ENCODE results near the gene CAPN15.

Gene CAPN15

DNA sequence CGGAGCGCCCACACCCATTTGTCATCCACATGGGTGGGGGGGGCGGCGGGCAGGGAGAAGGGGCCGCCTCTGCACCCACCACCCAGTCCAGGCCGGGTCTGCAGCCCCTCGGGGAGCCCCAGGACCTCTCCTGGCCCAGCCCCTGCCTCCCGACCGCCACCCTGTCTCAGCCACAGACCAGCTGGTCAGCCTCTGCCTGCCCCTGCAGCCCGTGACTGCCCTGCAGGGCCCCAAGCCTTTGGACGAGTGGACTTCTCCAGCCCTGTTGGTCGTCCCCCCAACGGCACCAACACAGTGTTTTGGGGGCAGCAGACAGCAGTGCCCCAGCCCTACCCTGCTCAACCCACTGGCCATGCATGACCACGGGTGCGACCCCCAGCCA, 33.9 kb downstream of the CAPN15 start:
- ATAC-seq, result no peak
- no peak for TF ChIP-seq TCF4 (CRISPR knock-in tag; IDR thresholded peaks at IDR 0.05; ENCODE audit: borderline replicate concordance)
- TF ChIP-seq PPARA (CRISPR knock-in tag; IDR thresholded peaks at IDR 0.05; ENCODE audit: borderline replicate concordance), result no peak
- TF ChIP-seq BACH2 (CRISPR knock-in tag; IDR thresholded peaks at IDR 0.05; ENCODE audit: borderline replicate concordance), result no peak
- TF ChIP-seq ZFP3 (CRISPR knock-in tag; IDR thresholded peaks at IDR 0.05), result no peak
- TF ChIP-seq GLIS3 (CRISPR knock-in tag; IDR thresholded peaks at IDR 0.05), result no peak
- no peak for TF ChIP-seq OSR1 (CRISPR knock-in tag; IDR thresholded peaks at IDR 0.05)
- TF ChIP-seq, protein P1, sequence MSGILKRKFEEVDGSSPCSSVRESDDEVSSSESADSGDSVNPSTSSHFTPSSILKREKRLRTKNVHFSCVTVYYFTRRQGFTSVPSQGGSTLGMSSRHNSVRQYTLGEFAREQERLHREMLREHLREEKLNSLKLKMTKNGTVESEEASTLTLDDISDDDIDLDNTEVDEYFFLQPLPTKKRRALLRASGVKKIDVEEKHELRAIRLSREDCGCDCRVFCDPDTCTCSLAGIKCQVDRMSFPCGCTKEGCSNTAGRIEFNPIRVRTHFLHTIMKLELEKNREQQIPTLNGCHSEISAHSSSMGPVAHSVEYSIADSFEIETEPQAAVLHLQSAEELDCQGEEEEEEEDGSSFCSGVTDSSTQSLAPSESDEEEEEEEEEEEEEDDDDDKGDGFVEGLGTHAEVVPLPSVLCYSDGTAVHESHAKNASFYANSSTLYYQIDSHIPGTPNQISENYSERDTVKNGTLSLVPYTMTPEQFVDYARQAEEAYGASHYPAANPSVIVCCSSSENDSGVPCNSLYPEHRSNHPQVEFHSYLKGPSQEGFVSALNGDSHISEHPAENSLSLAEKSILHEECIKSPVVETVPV (CRISPR knock-in tag; IDR thresholded peaks at IDR 0.05), result no peak
- TF ChIP-seq TOX (CRISPR knock-in tag; IDR thresholded peaks at IDR 0.05; ENCODE audit: borderline replicate concordance), result no peak
- TF ChIP-seq ZNF565 (CRISPR knock-in tag; conservative IDR thresholded peaks at IDR 0.05; ENCODE audit: low read depth), result no peak
- no peak for TF ChIP-seq RARB (CRISPR knock-in tag; IDR thresholded peaks at IDR 0.05)
- TF ChIP-seq ISL1 (CRISPR knock-in tag; IDR thresholded peaks at IDR 0.05), result no peak
- TF ChIP-seq CSDC2 (CRISPR knock-in tag; IDR thresholded peaks at IDR 0.05), result no peak
- TF ChIP-seq, protein P2, sequence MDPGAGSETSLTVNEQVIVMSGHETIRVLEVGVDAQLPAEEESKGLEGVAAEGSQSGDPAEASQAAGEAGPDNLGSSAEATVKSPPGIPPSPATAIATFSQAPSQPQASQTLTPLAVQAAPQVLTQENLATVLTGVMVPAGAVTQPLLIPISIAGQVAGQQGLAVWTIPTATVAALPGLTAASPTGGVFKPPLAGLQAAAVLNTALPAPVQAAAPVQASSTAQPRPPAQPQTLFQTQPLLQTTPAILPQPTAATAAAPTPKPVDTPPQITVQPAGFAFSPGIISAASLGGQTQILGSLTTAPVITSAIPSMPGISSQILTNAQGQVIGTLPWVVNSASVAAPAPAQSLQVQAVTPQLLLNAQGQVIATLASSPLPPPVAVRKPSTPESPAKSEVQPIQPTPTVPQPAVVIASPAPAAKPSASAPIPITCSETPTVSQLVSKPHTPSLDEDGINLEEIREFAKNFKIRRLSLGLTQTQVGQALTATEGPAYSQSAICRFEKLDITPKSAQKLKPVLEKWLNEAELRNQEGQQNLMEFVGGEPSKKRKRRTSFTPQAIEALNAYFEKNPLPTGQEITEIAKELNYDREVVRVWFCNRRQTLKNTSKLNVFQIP (CRISPR knock-in tag; IDR thresholded peaks at IDR 0.05; ENCODE audit: borderline replicate concordance, low read depth), result no peak
- TF ChIP-seq, protein P3, sequence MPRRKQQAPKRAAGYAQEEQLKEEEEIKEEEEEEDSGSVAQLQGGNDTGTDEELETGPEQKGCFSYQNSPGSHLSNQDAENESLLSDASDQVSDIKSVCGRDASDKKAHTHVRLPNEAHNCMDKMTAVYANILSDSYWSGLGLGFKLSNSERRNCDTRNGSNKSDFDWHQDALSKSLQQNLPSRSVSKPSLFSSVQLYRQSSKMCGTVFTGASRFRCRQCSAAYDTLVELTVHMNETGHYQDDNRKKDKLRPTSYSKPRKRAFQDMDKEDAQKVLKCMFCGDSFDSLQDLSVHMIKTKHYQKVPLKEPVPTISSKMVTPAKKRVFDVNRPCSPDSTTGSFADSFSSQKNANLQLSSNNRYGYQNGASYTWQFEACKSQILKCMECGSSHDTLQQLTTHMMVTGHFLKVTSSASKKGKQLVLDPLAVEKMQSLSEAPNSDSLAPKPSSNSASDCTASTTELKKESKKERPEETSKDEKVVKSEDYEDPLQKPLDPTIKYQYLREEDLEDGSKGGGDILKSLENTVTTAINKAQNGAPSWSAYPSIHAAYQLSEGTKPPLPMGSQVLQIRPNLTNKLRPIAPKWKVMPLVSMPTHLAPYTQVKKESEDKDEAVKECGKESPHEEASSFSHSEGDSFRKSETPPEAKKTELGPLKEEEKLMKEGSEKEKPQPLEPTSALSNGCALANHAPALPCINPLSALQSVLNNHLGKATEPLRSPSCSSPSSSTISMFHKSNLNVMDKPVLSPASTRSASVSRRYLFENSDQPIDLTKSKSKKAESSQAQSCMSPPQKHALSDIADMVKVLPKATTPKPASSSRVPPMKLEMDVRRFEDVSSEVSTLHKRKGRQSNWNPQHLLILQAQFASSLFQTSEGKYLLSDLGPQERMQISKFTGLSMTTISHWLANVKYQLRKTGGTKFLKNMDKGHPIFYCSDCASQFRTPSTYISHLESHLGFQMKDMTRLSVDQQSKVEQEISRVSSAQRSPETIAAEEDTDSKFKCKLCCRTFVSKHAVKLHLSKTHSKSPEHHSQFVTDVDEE (CRISPR knock-in tag; IDR thresholded peaks at IDR 0.05), result no peak
- TF ChIP-seq ZNF8 (CRISPR knock-in tag; IDR thresholded peaks at IDR 0.05), result no peak
- TF ChIP-seq, protein P4, sequence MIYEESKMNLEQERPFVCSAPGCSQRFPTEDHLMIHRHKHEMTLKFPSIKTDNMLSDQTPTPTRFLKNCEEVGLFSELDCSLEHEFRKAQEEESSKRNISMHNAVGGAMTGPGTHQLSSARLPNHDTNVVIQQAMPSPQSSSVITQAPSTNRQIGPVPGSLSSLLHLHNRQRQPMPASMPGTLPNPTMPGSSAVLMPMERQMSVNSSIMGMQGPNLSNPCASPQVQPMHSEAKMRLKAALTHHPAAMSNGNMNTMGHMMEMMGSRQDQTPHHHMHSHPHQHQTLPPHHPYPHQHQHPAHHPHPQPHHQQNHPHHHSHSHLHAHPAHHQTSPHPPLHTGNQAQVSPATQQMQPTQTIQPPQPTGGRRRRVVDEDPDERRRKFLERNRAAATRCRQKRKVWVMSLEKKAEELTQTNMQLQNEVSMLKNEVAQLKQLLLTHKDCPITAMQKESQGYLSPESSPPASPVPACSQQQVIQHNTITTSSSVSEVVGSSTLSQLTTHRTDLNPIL (CRISPR knock-in tag; IDR thresholded peaks at IDR 0.05; ENCODE audit: low read depth), result no peak
- TF ChIP-seq ARNTL (CRISPR knock-in tag; IDR thresholded peaks at IDR 0.05; ENCODE audit: borderline replicate concordance, low read depth), result no peak

DNA sequence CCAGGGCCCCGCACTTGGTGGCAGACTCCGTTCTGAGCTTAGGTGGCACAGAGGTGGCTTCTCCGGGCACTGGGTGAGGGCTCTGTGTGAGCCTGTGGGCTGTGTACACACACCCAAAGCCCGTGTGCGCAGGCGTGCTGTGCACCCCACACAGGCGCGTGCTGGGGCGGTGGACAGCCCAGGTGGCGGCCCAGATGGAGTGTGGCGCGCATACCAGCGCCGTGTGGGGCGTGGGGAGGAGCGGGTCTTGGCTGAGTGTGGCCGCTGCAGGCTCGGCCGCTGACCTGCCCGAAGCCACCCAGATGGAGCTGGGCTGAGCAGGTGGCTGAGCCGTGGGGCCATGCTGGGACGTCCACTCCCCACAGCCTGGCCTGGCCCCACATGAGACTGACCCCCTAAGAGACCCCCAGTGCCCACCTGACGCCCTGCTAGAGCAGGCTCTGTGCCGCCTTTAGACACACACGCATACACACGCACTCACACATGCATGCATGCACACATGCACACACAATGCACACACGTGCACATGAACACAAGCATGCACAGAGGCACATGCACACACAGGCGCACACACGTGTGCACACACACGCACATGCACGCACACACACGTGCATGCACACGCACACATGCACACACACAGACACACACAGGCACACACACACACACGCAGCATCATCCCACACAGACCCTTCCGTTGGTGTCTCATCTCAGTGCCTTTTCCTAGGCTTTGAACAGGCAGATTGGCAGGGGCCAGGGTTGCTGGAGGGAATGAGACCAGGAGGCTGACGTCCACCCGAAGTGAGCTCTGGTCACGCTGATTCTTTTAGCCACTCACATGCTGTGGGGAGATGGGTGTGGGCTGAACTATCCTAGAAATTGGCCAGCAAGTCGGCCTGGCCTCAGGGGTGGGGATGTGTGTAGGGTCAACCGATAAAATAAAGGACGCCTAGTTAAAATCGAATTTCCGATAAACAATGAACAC, 34.7 kb downstream of the CAPN15 start:
- TF ChIP-seq, protein P4 (CRISPR knock-in tag; IDR thresholded peaks at IDR 0.05; ENCODE audit: low read depth), result no peak
- TF ChIP-seq, protein P2 (CRISPR knock-in tag; IDR thresholded peaks at IDR 0.05; ENCODE audit: borderline replicate concordance, low read depth), result no peak
- TF ChIP-seq PPARA (CRISPR knock-in tag; IDR thresholded peaks at IDR 0.05; ENCODE audit: borderline replicate concordance) (no peak), ISL1 (CRISPR knock-in tag; IDR thresholded peaks at IDR 0.05) (no peak), ZNF565 (CRISPR knock-in tag; conservative IDR thresholded peaks at IDR 0.05; ENCODE audit: low read depth) (no peak), RARB (CRISPR knock-in tag; IDR thresholded peaks at IDR 0.05) (no peak), ZNF8 (CRISPR knock-in tag; IDR thresholded peaks at IDR 0.05) (no peak), ZC3H10 (CRISPR knock-in tag; IDR thresholded peaks at IDR 0.05) (no peak), ZNF70 (CRISPR knock-in tag; IDR thresholded peaks at IDR 0.05) (no peak), ARNTL (CRISPR knock-in tag; IDR thresholded peaks at IDR 0.05; ENCODE audit: borderline replicate concordance, low read depth) (no peak), SNAI2 (CRISPR knock-in tag; IDR thresholded peaks at IDR 0.05) (no peak)
- TF ChIP-seq, protein P3 (CRISPR knock-in tag; IDR thresholded peaks at IDR 0.05), result no peak
- TF ChIP-seq, protein P5, sequence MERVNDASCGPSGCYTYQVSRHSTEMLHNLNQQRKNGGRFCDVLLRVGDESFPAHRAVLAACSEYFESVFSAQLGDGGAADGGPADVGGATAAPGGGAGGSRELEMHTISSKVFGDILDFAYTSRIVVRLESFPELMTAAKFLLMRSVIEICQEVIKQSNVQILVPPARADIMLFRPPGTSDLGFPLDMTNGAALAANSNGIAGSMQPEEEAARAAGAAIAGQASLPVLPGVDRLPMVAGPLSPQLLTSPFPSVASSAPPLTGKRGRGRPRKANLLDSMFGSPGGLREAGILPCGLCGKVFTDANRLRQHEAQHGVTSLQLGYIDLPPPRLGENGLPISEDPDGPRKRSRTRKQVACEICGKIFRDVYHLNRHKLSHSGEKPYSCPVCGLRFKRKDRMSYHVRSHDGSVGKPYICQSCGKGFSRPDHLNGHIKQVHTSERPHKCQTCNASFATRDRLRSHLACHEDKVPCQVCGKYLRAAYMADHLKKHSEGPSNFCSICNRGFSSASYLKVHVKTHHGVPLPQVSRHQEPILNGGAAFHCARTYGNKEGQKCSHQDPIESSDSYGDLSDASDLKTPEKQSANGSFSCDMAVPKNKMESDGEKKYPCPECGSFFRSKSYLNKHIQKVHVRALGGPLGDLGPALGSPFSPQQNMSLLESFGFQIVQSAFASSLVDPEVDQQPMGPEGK (CRISPR knock-in tag; IDR thresholded peaks at IDR 0.05; ENCODE audit: borderline replicate concordance), result no peak

More for the DNA sequence above, 34.7 kb downstream of the CAPN15 start:
- no peak for ATAC-seq
